GM12878 (cell line): ENCODE data around the gene SCG2.

Source experiments
- PAX5 ChIP-seq: IDR thresholded peaks from 2 replicates; pipeline ENCODE4 v1.6.1; 2011; ENCODE audit warnings: low read depth, low read length, borderline replicate concordance
- TF ChIP-seq, protein P1 (sequence below), 3 experiments: IDR thresholded peaks in 2 of 3; conservative IDR thresholded peaks in 1 of 3; 2 replicates each; pipeline ENCODE4 v1.5.1; 2011; ENCODE audit warnings: low read depth in 3 of 3, low read length in 3 of 3, mild to moderate bottlenecking in 3 of 3, control low read depth in 2 of 3, moderate library complexity in 2 of 3, inconsistent platforms in 1 of 3, mixed read lengths in 1 of 3; ENCODE audit not compliant: control insufficient read depth in 2 of 3, insufficient read depth in 1 of 3; ENCODE audit errors: extremely low read depth in 1 of 3

DNA sequence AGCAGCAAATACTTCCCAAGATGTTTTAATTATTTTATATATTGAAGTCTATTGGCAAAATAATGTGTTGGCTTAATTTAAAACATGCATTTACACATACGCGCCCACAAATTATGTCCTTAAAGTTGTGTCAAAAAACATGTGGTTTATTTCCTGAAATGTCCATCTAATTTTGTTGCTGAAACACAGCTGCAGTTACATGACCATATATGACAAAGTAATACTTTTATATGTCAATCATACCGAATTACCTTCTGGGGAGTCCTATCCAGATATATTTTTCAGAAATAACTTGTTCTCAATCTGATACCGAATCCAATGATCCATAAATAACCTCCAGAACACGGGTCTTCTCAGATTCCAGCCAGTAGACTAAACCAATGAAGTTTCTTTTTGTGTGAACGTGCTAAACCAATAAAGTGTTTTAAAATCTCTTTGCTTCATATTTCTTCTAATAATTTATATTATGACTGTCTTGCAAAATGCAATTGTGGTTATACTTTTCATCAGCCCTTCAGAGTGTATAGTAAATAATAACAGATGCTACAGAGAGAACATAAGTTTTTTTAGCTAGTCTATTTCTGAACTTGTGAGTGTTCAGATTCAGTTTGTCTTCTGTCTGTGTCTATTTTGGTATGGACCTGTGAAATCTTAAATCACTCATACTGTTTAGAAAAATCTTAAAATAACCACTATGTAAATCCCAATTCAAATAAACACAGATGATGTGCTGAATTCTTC, 2.4 kb downstream of the SCG2 start:
- TF ChIP-seq PAX5, result no peak
- TF ChIP-seq, protein P1, sequence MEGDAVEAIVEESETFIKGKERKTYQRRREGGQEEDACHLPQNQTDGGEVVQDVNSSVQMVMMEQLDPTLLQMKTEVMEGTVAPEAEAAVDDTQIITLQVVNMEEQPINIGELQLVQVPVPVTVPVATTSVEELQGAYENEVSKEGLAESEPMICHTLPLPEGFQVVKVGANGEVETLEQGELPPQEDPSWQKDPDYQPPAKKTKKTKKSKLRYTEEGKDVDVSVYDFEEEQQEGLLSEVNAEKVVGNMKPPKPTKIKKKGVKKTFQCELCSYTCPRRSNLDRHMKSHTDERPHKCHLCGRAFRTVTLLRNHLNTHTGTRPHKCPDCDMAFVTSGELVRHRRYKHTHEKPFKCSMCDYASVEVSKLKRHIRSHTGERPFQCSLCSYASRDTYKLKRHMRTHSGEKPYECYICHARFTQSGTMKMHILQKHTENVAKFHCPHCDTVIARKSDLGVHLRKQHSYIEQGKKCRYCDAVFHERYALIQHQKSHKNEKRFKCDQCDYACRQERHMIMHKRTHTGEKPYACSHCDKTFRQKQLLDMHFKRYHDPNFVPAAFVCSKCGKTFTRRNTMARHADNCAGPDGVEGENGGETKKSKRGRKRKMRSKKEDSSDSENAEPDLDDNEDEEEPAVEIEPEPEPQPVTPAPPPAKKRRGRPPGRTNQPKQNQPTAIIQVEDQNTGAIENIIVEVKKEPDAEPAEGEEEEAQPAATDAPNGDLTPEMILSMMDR (IDR thresholded peaks at IDR 0.05 in 2 of 3, conservative IDR thresholded peaks at IDR 0.05 in 1 of 3; ENCODE audit: control insufficient read depth in 2 of 3, extremely low read depth in 1 of 3, insufficient read depth in 1 of 3, low read depth in 3 of 3, low read length in 3 of 3), result no peak
